Endometrium (tissue), 2 donors: Measurements from ENCODE around the gene FCN2.
"Not testable (repeated sequence)": the region's sequence is repeated elsewhere in the genome, so short reads cannot be mapped to it uniquely, and the experiment has no call there.

ENCODE experiments used
- FAIRE-seq: peaks from 2 replicates; lab custom pipeline; 2012; peaks lifted over from hg19 to GRCh38; lab: Jason Lieb, UNC
- donor health status: control.
- donor health status: control.

Gene FCN2

DNA sequence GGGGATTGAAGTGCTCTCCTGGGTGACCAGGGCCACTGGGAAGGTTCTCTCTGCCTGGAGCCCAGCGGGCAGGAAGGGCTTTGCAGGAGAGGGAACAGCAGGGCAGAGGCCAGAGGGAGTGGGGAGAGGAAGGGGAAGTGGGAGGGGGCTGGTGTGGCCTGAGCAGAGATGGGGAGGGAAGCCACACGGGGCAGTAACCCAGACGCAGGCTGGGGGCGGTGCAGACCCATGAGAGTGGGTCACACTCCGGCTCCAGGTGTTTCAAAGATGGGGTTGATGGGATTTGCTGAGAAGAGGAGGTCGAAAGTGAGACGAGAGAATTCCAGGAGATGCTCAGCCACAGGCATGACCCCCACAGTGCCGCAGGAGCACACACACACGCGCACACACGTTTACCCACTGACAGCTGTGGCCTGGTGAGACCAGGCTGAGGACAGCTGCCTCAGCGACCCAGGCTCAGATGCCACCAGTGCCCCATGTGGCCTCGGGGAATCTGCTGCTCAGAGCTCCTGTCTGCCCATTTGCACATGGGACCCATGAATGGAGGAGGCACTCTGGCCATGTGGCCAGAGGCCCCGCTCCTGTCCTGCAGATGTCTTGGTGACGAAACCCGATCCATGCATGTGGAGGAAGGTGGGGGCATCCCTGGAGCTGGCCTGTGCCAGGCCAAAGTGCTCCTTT lies 32.7 kb upstream of the FCN2 start:
- no peak for FAIRE-seq

DNA sequence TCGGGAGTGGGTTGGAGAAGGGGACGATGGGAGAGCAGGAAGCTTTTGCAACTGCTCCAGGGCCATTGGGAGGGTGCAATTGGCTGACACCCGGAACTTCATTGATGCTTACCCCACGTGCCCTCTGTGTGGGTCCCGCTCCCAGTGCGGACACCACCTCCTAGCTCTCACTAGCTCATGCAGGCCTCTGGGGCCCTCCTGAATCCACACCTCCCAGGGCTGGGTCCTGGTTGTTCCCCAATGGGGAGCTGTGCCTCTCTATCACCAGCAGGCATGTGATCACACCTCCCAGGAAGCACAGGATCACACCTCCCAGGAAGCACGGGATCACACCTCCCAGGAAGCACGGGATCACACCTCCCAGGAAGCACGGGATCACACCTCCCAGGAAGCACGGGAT lies 32.1 kb upstream of the FCN2 start:
- no peak for FAIRE-seq

DNA sequence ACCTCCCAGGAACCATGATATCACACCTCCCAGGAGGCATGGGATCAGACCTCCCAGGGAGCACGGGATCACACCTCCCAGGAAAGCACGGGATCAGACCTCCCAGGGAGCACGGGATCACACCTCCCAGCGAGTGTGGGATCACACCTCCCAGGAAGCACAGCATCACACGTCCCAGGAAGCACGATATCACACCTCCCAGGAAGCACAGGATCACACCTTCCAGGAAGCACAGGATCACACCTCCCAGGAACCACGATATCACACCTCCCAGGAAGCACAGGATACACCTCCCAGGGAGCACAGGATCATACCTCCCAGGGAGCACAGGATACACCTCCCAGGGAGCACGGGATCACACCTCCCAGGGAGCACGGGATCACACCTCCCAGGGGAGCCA lies 30.0 kb upstream of the FCN2 start:
- FAIRE-seq = no peak

DNA sequence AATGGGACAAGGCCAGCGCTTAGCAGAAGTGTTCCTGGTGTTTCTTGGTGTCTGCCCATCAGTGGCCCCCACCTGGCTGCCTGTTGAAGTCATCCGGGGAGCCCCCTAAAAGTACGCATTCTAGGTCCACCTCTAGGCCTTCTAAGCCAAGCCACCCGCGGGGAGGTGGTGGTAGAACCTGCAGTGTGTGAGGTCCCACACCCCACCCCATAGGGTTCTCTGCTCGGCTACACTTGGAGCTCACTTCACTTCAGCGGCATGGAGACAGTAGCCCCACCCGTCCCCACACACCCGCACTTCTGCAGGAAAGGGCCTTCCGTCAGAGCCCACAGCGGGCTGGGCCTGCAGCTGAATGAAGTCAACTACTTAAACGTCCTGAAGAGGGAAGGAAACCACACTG lies 29.6 kb upstream of the FCN2 start:
- FAIRE-seq = no peak

DNA sequence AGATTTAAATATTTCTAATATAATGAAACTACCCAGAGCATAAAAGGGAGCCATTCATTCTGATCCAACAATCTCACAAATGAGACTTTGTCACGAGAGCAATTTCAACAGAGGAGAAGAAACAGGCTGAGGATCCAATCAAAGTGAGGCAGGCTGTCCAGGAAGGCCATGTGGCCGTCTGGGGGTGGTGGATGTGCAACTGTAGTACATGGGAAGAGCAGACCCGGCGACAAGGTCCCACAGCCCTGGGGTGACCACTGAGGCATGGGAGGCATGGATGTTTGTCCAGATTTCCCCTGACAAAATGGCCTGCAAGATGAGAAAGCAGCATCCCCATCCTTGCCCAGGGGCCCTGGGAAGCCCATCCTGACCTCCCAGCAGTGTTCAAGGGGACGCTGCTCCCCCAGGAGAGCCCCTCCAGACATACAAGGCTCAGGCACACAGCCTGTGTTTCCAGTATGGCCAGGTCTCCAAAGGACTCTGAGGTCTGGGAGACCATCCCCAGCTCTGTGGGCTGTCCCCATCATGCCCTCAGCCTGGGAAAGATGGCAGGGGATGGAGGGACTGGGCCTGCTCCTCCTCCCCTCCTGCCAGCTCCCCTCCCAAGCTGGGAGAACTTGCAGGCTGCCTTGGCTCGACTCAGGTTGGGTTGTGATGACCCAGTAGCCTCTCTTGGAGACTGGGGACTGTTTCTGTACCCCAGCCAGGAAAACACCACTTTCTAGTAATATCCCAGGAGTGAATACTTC lies 27.5 kb upstream of the FCN2 start:
- no peak for FAIRE-seq

DNA sequence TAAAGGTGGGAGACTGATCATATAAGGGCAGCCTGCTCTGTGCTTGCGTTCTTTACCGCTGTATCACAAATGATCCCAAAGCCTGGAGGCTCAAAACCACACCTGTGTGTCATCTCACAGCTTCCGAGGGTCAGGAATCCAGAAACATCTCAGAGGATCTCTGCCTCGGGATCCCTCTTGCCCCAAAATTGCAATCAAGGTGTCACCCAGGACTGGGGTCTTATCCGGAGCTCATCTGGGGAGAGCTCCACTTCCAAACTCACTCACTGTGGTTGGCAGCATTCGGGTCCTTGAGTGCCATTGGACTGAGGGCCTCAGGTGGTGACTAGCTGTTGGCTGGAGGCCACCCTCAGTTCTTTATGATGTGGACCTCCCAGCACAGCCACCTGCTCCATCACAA lies 26.7 kb upstream of the FCN2 start:
- FAIRE-seq = no peak

DNA sequence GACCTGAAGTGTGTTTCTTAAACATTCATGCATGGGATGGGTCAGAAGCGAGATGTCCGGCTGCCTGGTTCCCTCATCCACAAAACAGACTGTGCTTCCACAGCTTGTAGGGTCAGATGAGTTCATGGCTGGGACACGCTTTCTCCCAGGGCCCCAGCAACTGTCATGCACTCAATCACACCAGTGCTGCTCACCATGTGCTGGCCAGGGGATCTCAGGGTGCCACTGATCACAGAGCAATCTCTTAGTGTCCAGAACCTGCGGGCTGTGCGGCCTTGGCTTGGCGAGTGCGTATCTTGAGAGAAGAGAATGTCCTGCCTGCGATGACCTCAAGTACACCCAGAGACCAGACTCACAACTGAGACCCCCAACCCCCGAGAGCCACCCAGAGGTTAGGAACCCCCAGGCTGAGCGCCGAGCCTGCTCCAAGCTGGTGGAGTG lies 26.0 kb upstream of the FCN2 start:
- no peak for FAIRE-seq

DNA sequence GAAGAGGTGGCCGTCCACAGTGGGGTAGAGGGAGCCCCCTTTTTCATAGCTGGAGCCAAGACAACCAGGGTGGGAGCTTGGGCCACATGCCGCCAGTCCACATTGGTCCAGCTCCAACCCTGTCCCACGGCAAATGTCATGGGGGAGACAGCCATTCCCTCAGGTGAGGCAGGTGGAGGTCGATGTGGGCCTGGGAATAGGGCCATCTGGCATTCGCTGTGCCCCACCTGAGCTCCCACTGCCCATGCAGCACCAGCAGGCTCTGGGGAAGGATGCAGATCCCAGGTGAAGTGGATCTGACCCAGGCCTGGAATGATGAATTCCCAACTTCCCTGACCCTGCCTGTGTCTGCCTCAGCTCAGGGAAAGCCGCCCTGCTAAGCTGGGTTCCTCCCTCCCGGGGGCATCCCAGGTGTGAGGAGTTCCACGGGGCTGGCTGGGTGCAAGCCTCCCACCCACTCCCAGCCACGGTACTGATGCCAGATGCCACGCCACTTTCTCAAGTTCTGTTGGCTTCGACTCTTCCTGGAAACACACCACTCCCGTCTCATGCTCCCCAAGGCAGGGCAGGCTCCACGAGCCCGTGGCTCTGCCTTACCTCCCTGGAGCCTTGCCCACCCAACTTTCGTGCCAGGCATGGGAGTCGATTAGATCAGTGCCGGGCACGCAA lies 25.2 kb upstream of the FCN2 start:
- FAIRE-seq = no peak

DNA sequence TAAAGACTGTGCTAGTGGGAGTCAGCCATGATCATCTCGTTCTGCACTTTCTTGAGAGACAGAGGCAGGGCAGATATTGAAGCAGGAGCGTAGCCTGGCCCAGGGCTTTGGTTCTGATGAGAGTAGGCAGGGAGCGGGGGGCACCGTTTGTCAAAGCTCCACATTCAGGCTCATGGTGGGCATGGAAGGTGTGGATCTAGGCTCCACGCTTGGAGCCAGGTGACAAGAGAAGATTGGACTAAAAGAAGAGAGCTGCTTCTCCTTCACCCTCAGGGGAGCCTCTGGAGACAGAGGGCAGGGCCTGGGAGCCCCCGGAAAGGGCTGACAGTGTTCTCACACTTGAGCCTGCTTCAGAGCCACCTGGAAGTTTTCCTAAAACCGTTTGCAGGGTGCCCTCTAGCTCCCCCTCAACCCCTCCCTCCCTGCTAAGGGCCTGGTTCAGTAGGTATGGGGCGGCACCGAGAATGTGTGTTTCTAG lies 24.7 kb upstream of the FCN2 start:
- FAIRE-seq = no peak

DNA sequence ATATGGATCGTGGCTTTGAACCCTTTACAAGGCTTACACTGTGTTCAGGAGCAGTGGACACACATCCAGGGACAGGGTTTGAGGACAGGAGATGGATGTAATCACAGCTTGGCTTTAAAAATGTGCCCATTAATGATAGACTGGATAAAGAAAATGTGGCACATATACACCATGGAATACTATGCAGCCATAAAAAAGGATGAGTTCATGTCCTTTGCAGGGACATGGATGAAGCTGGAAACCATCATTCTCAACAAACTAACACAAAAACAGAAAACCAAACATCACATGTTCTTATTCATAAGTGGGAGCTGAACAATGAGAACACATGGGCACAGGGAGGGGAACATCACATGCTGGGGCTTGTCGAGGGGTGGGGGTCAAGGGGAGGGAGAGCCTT lies 23.2 kb upstream of the FCN2 start:
- FAIRE-seq = not testable (repeated sequence)

DNA sequence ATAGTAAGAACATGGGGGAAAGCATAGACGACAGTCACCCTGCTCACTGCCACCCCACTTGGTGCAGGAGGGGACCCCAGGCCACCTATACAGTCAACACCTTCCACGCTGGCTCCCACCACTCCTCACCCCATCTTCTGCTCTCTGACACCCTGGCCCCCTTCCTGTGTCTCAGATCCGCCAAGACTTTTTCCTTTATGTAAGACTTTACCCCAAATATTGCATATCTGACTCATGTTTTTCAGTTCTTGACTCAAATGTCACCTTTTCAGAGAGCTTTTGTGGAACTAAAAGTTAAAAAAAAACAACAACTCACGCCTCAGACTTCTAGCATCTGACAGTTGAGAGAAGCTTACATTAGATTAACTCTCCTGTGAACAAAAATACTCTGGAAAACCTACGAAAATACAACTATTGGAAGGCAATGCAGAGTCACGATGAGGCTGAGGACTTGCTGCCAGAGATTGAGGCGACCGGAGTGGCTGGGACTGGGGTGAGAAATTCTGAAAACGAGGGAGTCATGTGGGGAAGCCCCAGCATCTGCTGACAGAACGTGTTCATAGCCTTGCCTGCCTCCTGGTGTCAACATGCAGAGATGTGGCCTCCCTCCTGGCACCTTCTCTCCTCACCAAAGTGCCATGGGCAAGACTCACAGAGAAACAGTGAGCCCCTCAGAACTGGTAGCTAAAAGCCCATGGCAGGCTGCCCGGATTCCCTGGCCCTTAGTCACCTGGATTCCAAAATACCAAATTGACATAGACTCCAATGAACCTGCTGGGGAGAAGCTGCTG lies 22.4 kb upstream of the FCN2 start:
- no peak for FAIRE-seq

DNA sequence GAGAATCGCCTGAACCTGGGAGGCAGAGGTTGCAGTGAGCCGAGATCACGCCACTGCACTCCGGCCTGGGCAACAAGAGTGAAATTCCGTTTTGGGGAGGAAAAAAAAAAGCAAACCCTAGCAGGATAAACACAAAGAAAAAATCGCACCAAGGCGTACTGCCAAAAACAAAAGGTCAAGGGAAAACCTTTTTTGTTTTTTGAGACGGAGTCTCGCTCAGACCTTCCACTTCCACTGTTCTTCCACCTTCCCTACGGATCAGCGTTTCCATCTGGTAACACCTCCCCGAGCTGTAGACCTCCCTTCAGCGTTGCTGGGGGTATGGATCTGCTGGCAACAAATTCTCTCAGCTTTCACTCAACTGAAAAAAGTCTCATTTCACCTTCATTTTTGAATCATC lies 20.1 kb upstream of the FCN2 start:
- FAIRE-seq = no peak

DNA sequence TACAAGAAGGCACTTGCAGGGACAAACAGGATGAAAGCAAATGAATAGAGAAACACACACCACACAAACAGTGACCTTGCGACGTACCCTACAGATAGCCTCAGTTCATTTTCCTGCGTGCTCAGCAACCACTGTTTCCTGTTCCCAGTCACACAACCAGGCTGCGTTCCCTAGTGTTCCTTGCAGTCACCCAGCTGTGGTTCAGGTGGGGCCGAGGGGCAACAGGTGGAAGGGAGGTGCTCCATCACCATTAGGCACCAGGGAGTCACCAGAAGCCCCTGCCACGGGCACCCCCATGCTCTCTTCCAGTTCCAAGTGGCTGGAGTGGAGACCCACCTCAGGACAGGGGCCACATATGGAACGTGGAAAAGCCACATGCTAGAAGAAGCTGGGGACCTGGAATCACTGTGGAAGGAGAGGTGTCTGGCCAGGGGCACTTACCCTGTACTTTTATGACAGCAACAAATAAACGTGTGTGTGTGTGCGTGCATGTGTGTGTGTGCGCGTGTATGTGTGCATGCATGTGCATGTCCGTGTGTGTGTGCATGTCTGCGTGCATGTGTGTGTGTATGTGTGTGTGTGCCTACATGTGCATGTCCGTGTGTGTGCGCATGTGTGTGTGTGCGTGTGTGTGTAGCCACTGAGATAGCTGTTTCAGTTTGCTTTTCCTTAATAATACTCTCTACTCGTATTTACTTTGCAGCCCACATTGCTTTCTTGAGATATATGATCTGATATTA lies 18.8 kb upstream of the FCN2 start:
- FAIRE-seq = no peak

DNA sequence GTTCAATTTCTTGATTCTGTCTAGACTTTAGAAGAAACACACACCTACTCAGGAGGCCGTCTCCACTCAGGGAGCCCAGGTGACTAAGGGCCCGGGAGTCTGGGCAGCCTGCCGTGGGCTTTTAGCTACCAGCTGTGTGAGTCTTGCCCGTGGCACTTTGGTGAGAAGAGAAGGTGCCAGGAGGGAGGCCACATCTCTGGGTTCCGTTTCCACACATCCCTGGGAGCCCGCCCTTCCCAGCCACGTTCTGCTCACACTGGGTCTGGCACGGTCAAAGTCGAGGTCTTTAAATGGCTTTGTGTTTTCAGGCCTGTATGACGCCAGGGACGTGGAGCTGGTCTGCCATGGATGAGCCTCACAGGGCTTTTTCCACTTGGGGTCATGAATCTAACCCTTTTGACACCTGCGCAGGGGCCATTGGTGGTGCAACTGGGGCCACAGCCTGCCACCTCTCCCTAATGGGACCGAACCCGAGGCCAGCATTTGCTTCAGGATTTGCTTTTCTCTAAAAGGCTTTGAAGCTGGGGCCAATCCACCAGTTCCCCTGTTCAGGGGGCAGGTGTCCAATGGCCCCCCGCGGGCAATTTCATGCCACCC lies 17.2 kb upstream of the FCN2 start:
- FAIRE-seq = no peak

DNA sequence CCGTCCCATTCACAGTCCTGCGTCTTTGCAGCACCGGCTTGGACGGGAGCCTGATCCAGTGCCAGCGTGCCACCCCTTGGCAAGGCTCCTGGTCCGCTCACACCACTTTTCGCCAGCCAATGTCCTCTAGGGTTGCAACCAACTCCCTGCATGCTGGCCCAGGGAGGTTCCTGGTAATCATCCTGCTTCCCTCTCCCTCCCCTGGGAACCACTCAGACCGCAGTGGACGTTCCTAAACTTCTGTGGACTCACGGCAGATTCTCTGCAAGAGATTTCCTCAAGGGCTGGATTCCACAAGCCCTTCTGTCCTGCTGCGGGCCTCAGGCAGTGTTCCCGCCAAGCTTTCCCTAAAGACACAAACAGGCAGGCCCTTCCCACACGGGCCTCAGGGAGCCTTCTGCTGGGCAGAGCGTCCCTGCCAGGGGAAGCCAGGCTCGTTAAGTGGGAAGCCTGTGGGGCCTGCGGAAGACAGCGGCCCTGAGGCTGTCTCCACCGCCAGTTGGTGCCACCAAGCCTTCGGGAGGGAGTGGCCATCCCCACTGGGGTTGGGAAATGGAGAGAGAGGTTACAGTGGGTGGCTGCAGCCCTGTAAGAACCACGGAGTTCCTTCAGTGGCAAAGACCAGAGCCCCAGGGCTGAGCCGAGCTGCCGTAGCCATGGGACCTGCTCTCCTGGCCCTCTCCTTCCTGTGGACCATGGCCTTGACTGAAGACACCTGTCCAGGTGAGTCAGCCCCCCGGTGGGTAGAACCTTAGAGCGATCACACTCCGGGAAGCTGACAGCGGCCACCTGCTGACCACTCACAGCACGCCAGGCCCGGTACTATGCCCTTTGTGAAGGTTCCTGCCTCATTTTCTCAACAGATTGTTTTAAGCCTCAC lies 16.4 kb upstream of the FCN2 start:
- no peak for FAIRE-seq

DNA sequence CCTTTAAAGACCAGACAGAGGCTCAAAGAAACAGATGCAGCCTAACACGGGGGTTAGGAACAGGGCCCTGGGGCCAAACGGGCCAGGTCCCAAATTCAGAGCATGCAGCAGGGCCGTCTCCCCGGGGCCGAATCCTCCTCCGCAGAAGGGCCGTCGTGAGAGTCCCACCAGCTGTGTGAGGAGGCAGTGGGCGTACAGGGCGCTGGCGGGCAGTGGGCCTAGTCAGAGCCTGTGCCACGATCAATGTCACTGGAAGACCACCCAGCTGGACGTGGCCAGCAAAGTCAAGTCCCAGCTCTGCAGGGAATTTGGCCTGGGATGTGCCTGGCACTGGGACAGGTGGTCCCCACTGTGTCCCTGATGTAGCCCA lies 15.8 kb upstream of the FCN2 start:
- FAIRE-seq = no peak

DNA sequence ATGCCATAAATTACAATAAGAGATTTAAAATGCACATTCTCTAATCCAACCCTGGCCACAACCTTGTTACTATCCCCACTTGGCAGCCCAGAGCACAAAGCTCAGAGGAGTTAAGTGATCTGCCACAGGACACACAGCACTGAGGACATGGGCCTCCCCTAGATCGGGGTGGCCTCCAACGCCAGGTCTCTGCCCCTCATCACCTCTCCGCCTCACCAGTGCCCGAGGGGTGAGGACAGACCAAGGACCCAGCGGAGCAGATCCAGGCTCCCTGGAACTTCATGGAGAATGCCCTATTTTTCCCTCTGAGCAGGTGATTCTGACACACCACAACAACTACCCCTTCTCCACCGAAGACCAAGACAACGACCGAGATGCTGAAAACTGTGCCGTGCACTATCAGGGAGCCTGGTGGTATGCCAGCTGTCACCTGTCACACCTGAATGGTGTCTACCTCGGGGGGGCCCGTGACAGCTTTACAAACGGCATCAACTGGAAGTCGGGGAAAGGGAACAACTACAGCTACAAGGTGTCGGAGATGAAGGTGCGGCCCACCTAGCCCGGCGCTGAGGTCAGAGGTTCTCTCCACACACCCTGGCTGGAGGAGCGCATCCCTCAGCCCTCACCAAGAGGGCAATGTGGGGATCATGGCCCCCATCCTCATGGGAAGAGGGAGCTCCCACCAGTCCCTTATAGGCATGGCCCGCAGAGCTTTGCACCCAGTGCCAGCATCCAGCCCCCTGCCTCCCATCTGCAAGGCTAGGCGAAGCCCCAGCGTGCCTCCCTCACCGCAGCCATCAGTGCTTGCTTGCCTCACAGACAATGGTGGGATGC lies 12.5 kb upstream of the FCN2 start:
- FAIRE-seq = no peak

DNA sequence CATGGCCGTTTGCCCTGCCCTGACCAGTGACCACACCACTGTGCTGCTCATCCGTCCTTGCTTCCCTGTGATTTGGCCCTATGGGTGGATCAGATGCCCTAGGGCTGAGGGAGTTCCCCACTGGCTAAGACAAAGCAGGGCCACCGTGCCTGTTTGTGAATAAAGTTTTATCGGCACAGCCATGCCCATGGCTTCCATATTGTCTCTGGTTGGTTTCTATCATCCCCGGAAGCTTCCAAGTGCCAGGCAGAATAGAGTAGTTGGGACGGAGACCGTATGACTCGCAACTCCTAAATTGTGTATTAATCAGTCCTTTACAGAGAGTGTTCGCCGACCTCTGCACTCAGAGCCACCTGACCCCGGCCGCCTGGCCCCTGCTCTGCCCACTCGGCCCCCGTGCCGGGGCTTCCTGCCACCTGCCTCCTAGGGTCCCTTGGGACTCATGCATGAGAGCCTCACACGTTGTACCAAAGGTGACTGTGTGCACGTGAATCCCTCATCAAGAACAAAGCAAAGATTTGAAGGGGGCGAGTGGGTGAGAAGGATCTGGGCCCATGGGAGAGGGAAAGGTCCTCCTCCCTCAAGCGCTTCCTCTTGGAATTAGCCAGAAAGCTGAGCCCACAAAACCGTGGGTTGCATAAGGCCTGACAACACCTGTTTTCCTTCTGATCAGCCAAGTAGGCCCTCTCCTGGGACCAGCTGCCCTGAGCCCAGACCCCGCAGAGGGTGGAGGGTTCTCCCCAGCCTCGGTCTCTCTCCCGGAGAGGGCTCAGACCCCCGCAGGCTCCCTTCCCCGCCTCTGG lies 11.7 kb upstream of the FCN2 start:
- FAIRE-seq = no peak
